HG03045 (cell line): ENCODE measurements around the gene FOXL1.

ENCODE experiments used
- ATAC-seq: cut with Tn5 transposase; IDR thresholded peaks from one replicate; pipeline ENCODE4 v1.9.1; 2021; ENCODE audit warnings: mild to moderate bottlenecking, moderate library complexity; ENCODE audit not compliant: unreplicated experiment

Gene FOXL1

DNA sequence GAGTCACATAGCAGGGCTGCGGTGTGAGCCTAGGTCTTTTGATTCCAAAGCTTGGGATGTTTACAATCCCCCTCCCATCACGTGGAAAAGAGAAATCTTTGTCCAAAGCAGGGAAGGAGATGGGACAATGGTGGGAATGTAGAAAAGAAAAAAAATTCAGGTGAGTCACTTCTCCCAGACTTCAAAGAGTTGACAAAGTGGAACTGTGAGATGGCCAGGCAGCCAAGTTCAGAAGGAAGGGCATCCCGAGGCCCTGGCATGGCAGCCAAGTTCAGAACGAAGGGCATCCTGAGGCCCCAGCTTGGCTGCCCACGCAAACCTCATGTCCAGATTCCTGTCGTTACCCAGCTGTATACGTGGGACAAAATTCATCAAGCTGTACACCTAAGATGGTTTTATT is 47.5 kb downstream of the FOXL1 start:
- no peak for ATAC-seq

DNA sequence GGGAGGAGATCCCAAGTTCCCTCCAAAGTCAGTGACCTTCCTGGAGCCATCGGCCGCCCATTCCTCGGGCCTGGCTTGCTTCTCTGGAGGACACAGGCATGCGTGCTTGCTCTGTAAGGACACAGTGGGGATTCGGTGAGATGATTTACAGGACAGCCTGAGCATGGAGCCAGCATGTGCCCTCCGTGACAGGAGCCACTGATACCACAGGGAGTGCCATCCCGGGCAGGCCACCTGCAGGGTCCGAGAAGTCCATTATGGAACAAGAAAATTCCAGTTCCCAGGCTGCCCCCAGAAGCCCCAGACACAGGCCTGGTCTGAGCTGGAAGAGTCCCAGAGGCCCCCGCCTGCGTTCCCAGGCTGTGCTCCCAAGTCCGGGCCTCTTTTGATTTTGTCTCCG is 47.9 kb downstream of the FOXL1 start:
- no peak for ATAC-seq

DNA sequence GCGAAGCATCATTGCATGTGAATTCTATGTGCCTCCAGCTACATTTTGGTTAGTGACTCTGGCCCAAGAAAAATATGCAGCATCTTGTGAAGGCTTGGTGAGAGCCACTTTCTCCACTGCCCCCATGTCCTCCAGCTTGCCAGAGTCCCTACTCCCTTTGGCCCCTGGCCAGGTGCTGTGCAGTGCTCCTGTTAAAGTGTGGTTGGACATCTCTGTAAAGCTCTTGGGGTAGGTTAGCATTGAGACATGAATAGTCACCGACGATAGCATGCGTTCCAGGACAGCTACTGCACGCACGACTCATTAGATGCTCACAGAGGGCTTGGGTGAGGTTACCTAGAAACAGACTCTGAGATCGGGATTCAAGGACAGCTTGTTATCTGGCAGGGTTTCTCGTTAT is 48.6 kb downstream of the FOXL1 start:
- no peak for ATAC-seq

DNA sequence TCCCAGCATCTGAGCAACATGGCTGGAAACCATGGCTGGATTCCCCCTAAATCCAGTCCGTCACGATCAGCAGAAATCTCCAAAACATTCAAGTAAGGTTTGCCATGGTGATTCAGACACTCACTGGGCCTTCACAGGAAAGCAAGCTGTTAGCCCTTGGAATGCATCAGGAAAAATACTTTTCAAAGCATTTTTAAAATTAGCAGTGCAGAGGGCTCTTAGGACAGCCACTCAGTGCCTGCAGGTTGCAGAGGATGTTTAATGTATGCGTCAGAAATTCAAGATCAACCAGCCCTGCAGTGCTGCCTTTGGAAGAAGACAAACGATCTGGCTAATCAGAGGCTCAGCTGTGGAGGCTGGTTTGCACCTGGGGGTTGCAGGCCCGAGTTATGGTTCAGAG is 50.3 kb downstream of the FOXL1 start:
- no peak for ATAC-seq

DNA sequence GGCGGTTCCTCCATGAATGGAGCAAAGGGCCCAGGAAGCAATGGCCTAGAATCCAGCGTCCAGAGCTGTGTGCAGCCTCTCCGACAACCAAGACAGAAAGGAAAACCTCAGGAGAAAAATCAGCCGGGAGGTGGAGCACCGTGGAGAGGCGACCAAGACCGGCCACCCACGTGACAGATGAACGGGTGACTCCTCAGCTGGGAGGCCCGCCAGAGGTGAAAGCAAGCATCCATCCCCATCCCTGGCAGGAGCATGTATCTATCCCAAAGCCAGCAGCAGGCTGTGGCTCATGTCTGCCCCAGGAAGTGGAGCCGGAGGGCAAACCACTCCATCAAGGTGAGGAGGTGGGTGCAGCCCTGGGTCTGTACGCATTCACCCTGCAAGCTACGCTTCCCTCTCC is 52.1 kb downstream of the FOXL1 start:
- no peak for ATAC-seq

DNA sequence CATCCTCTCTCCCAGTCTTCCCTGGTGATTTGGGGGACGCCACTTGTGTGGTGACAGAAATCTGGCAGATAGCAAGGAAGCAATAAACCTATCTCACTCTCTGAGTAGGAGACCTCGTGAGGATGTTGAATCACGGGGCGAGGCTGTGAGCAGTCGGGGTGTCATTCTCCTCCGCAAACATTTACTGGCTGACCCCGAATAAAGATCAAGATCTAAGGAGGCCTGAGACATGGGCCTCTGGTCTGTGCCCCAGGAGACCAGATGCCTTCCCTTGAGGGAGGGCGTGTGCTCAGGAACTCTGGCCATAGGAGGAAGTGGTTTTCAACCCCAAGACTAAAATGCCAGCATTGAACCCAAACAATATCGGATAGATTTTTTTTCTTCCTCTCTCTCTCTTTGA is 53.1 kb downstream of the FOXL1 start:
- no peak for ATAC-seq
